HG02642 (cell line): ENCODE data around the gene CGB2.
A peak's percentile ranks its signal among the peaks of the same experiment; 100 is the strongest.
"Not testable (repeated sequence)": the region's sequence is repeated elsewhere in the genome, so short reads cannot be mapped to it uniquely, and the experiment has no call there.

Source experiments
- ATAC-seq: cut with Tn5 transposase; IDR thresholded peaks from one replicate; pipeline ENCODE4 v1.9.1; 2021; ENCODE audit warnings: mild to moderate bottlenecking; ENCODE audit not compliant: unreplicated experiment, poor library complexity

CGB2 gene

GRCh38 chr19:49030323-49030722 lies 1.4 kb upstream of the CGB2 start:
- not testable (repeated sequence) for ATAC-seq

- ATAC-seq: not testable (repeated sequence)
These were observed 5.1 kb downstream of the CGB2 start, which contains the start of gene CGB1 for GRCh38 chr19:49036815-49037214. TSS of gene CGB1 (minus strand) at chr19:49036895. CDS start at chr19:49036711, 184 bp downstream.

- not testable (repeated sequence) for ATAC-seq
These were observed 6.4 kb downstream of the CGB2 start for GRCh38 chr19:49038111-49038510.

GRCh38 chr19:49038557-49039276 lies 7.0 kb downstream of the CGB2 start:
- not testable (repeated sequence) for ATAC-seq

- not testable (repeated sequence) for ATAC-seq
These were observed 8.0 kb downstream of the CGB2 start for GRCh38 chr19:49039736-49040135.

GRCh38 chr19:49042177-49042576 lies 10.5 kb downstream of the CGB2 start:
- no peak for ATAC-seq

- not testable (repeated sequence) for ATAC-seq
These were observed 11.0 kb downstream of the CGB2 start for GRCh38 chr19:49042666-49043065.

- ATAC-seq: not testable (repeated sequence)
These were observed 11.9 kb downstream of the CGB2 start, which contains the start of gene CGB5 for GRCh38 chr19:49043548-49043947. TSS of gene CGB5 (plus strand) at chr19:49043848. CDS start at chr19:49044210, 362 bp downstream.

GRCh38 chr19:49049011-49049410 lies 17.3 kb downstream of the CGB2 start, which contains the start of gene CGB8:
TSS of gene CGB8 (minus strand) at chr19:49049111. CDS start at chr19:49048739, 372 bp downstream.
- ATAC-seq: not testable (repeated sequence)

- not testable (repeated sequence) for ATAC-seq
These were observed 18.1 kb downstream of the CGB2 start for GRCh38 chr19:49049834-49050233.

GRCh38 chr19:49050376-49051033 lies 18.8 kb downstream of the CGB2 start:
- not testable (repeated sequence) for ATAC-seq

GRCh38 chr19:49056101-49056901 lies 24.6 kb downstream of the CGB2 start:
- peak; percentile 68 for ATAC-seq

GRCh38 chr19:49056902-49057596 lies 25.4 kb downstream of the CGB2 start:
- ATAC-seq: not testable (repeated sequence)

- ATAC-seq: no peak
These were observed 26.0 kb downstream of the CGB2 start, which contains the start of gene CGB7 for GRCh38 chr19:49057636-49058234. TSS of gene CGB7 (minus strand) at chr19:49057749. CDS start at chr19:49055375, 2,374 bp downstream.

- no peak for ATAC-seq
These were observed 26.9 kb downstream of the CGB2 start for GRCh38 chr19:49058562-49058961.

- no peak for ATAC-seq
These were observed 27.4 kb downstream of the CGB2 start for GRCh38 chr19:49059053-49059452.

- ATAC-seq: no peak
These were observed 29.3 kb downstream of the CGB2 start for GRCh38 chr19:49061000-49061399.

GRCh38 chr19:49061445-49061844 lies 29.8 kb downstream of the CGB2 start:
- no peak for ATAC-seq

- no peak for ATAC-seq
These were observed 32.4 kb downstream of the CGB2 start for GRCh38 chr19:49064029-49064629.
